Stimulated activated memory B cell treated with anti-CD40 and anti-IgM and Interleukin-4, amounts not matched to agents 10 μg/mL and 1 μg/mL and 100 μg/mL, for 72 hours (primary cell): ENCODE results near the gene SLK.

ENCODE experiments used
- ATAC-seq: fragments of 150-1000 bp; cut with Tn5 transposase; 2 replicates; pipeline ENCODE4 v1.10.0; 2021
- H3K27ac Mint-ChIP-seq: one replicate; pipeline ENCODE4 v1.8.0; 2022; ENCODE audit warnings: mild to moderate bottlenecking, mixed read lengths
- H3K27me3 Mint-ChIP-seq: one replicate; pipeline ENCODE4 v1.8.0; 2022; ENCODE audit warnings: mixed read lengths
- H3K36me3 Mint-ChIP-seq: one replicate; pipeline ENCODE4 v1.8.0; 2022; ENCODE audit warnings: mixed read lengths
- H3K4me1 Mint-ChIP-seq: one replicate; pipeline ENCODE4 v1.8.0; 2022; ENCODE audit warnings: mixed read lengths
- H3K4me3 Mint-ChIP-seq: one replicate; pipeline ENCODE4 v1.8.0; 2022; ENCODE audit warnings: mild to moderate bottlenecking, moderate library complexity, mixed read lengths
- H3K9me3 Mint-ChIP-seq: one replicate; pipeline ENCODE4 v1.8.0; 2022; ENCODE audit warnings: mixed read lengths

SLK gene

GRCh38 chr10:104040382-104040781 lies 73.4 kb downstream of the SLK start:
- Mint-ChIP-seq H3K9me3 (peaks cover 2% of the 10 kb centered on the region), H3K4me3 (no peak overlapping the region), H3K27ac (no peak overlapping the region), H3K36me3 (no peaks in the 10 kb centered on the region), H3K4me1 (no peaks in the 10 kb centered on the region), H3K27me3 (no peaks in the 10 kb centered on the region)
- no peak for ATAC-seq

GRCh38 chr10:104040862-104041789 lies 74.2 kb downstream of the SLK start:
- Mint-ChIP-seq H3K36me3 (no peaks in the 10 kb centered on the region), H3K27ac (no peak overlapping the region), H3K9me3 (no peaks in the 10 kb centered on the region), H3K4me3 (no peak overlapping the region), H3K4me1 (no peaks in the 10 kb centered on the region), H3K27me3 (no peaks in the 10 kb centered on the region)
- no peak for ATAC-seq

DNA sequence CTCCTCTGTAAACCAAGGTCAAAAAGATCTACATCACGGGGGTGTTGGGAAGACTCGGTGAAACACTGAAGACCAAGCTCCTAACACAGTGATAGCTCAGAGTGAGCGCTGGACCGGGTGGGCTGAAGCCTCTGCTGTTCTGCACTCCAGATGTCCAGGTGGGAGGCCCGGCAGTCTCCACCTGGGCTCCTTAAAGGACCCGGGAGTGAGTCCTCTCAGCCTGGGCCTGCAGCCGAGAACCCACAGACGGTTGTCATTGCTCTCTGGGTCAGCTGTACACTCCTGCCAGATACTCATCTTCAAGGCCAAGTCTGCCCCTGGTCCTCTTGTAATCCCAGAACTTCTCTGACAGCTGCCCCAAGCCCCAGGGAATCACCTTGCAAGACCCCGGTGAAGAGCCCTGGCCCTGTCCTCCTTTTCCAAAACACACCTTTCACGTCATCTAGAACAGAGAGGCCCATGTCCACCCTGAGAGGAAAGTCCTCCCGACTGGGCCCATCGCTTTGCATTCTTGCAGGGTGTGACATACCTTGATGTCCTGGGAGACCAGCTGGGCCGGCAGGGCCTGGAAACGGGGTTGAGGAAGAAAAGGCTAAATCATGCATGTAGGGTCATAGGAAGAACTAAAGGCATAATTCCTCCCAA lies 75.1 kb downstream of the SLK start:
- H3K27ac Mint-ChIP-seq, result no peak overlapping the region

GRCh38 chr10:104043185-104043830 lies 76.4 kb downstream of the SLK start:
- no peak for ATAC-seq
- no peak overlapping the region for H3K27ac Mint-ChIP-seq

More for the DNA sequence above, 75.1 kb downstream of the SLK start:
- H3K27me3 Mint-ChIP-seq, result no peaks in the 10 kb centered on the region
- no peak for ATAC-seq
- H3K4me1 Mint-ChIP-seq, result no peaks in the 10 kb centered on the region
- H3K36me3 Mint-ChIP-seq, result no peaks in the 10 kb centered on the region
- H3K9me3 Mint-ChIP-seq, result no peaks in the 10 kb centered on the region
- H3K4me3 Mint-ChIP-seq, result no peak overlapping the region

DNA sequence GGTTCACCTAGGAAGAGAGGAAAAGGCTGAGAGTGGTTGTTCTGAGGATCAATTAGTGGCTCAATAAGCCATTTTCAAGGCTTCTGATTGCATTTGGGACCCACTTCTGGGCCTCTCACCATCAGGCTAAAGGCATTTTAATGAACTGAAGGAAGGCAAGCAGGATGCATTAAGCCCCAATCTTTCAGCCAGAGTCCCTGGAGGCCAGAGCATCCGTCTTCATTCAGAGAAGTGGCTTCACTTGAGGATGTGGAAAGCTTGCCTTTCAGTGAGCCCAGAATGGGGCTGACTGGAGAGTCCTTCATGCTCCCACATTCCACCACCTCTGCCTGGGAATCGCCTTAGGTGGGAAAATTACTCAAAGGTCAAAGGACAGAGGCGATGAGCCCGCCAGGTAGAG lies 76.9 kb downstream of the SLK start:
- ATAC-seq, result no peak
- Mint-ChIP-seq H3K36me3 (no peaks in the 10 kb centered on the region), H3K4me1 (no peaks in the 10 kb centered on the region), H3K27me3 (peaks cover 9% of the 10 kb centered on the region), H3K4me3 (no peak overlapping the region), H3K9me3 (no peaks in the 10 kb centered on the region), H3K27ac (no peak overlapping the region)

More at GRCh38 chr10:104043185-104043830, 76.4 kb downstream of the SLK start:
- peaks cover 4% of the 10 kb centered on the region for H3K27me3 Mint-ChIP-seq
- no peaks in the 10 kb centered on the region for H3K36me3 Mint-ChIP-seq
- H3K4me1 Mint-ChIP-seq, result no peaks in the 10 kb centered on the region
- H3K4me3 Mint-ChIP-seq, result no peak overlapping the region
- no peaks in the 10 kb centered on the region for H3K9me3 Mint-ChIP-seq

- no peak overlapping the region for H3K4me3 Mint-ChIP-seq
- H3K27me3 Mint-ChIP-seq, result peaks cover 10% of the 10 kb centered on the region
- no peak for ATAC-seq
- no peaks in the 10 kb centered on the region for H3K9me3 Mint-ChIP-seq
- no peak overlapping the region for H3K27ac Mint-ChIP-seq
- H3K36me3 Mint-ChIP-seq, result no peaks in the 10 kb centered on the region
- no peaks in the 10 kb centered on the region for H3K4me1 Mint-ChIP-seq
Measured at GRCh38 chr10:104045151-104046089, 78.5 kb downstream of the SLK start.

- no peak for ATAC-seq
- H3K4me3 Mint-ChIP-seq, result no peak overlapping the region
- H3K4me1 Mint-ChIP-seq, result no peaks in the 10 kb centered on the region
- H3K27ac Mint-ChIP-seq, result no peak overlapping the region
- no peaks in the 10 kb centered on the region for H3K36me3 Mint-ChIP-seq
- H3K9me3 Mint-ChIP-seq, result no peaks in the 10 kb centered on the region
- peaks cover 10% of the 10 kb centered on the region for H3K27me3 Mint-ChIP-seq
Measured at GRCh38 chr10:104046651-104047050, 79.7 kb downstream of the SLK start.

DNA sequence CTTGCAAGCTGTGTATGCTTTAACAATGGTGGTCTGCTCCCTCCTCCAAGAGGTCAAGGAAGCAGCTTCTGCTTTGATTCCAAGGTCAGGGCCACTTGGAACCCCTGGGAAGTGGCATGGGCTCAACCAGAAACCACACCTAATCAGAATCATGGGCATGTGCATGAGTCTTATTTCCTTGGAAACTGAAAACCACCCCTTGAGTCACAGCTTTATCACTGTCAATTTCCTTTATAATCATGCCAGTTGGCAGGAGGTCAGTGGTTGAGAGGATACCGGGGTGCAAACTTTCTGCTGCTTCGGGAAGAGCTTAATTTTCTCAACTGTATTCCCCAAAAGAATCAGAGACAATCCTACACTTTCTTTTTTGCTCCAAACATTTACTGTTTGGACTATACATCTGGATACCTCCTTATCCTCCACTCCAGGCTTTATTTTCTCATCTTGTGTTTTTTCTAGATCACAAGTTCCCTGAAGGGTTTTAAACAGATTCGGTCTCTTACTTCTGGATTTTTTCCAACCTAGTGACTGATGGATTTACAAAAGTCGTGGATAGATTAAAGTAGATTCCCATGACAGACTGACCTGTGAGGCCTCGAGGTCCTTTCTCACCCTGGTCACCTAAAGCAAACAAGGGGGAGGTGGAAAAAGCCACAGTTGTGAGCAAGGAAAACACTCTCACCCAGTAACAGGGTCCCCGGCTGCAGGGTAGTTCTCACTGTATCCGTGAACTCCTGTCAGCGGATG lies 82.7 kb downstream of the SLK start:
- Mint-ChIP-seq H3K27me3 (peaks cover 10% of the 10 kb centered on the region), H3K9me3 (no peaks in the 10 kb centered on the region), H3K4me3 (no peak overlapping the region), H3K4me1 (no peaks in the 10 kb centered on the region), H3K36me3 (no peaks in the 10 kb centered on the region), H3K27ac (no peak overlapping the region)
- ATAC-seq, result no peak

GRCh38 chr10:104052431-104052830 lies 85.5 kb downstream of the SLK start:
- H3K9me3 Mint-ChIP-seq, result no peaks in the 10 kb centered on the region
- ATAC-seq, result no peak

GRCh38 chr10:104053201-104053600 lies 86.3 kb downstream of the SLK start:
- Mint-ChIP-seq H3K4me3 (no peak overlapping the region), H3K27me3 (peaks cover 7% of the 10 kb centered on the region), H3K4me1 (no peaks in the 10 kb centered on the region), H3K9me3 (no peaks in the 10 kb centered on the region), H3K27ac (no peak overlapping the region), H3K36me3 (no peaks in the 10 kb centered on the region)
- no peak for ATAC-seq

More at GRCh38 chr10:104052431-104052830, 85.5 kb downstream of the SLK start:
- no peaks in the 10 kb centered on the region for H3K4me1 Mint-ChIP-seq
- peaks cover 10% of the 10 kb centered on the region for H3K27me3 Mint-ChIP-seq
- H3K4me3 Mint-ChIP-seq, result no peak overlapping the region
- H3K36me3 Mint-ChIP-seq, result no peaks in the 10 kb centered on the region
- no peak overlapping the region for H3K27ac Mint-ChIP-seq

DNA sequence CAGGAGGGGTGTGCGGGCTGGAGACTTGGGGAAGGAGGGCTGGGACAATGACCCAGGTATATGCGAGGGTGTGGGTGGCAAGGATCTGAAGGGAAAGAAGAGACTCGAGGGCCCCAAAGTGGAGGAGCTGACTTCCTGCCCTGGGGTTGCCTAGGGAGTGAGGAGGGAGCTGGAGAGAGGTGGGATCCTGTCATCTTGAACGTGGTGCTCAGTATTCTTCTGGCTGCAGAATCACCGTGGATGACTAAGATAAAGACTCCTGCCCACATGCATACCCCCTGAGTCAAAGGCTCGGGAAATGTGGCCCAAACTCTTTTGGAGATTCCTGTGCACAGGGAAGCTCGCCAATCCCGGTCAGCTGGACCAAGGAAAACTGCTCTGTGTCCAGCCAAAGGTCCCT lies 87.5 kb downstream of the SLK start:
- H3K4me1 Mint-ChIP-seq, result no peaks in the 10 kb centered on the region
- H3K27ac Mint-ChIP-seq, result no peak overlapping the region
- ATAC-seq, result no peak

GRCh38 chr10:104056619-104057273 lies 89.8 kb downstream of the SLK start:
- Mint-ChIP-seq H3K27ac (no peak overlapping the region), H3K36me3 (no peaks in the 10 kb centered on the region), H3K27me3 (peaks cover 4% of the 10 kb centered on the region), H3K4me1 (no peaks in the 10 kb centered on the region), H3K4me3 (no peak overlapping the region), H3K9me3 (no peaks in the 10 kb centered on the region)
- no peak for ATAC-seq

More for the DNA sequence above, 87.5 kb downstream of the SLK start:
- H3K36me3 Mint-ChIP-seq, result no peaks in the 10 kb centered on the region
- H3K27me3 Mint-ChIP-seq, result no peaks in the 10 kb centered on the region
- no peaks in the 10 kb centered on the region for H3K9me3 Mint-ChIP-seq
- no peak overlapping the region for H3K4me3 Mint-ChIP-seq

DNA sequence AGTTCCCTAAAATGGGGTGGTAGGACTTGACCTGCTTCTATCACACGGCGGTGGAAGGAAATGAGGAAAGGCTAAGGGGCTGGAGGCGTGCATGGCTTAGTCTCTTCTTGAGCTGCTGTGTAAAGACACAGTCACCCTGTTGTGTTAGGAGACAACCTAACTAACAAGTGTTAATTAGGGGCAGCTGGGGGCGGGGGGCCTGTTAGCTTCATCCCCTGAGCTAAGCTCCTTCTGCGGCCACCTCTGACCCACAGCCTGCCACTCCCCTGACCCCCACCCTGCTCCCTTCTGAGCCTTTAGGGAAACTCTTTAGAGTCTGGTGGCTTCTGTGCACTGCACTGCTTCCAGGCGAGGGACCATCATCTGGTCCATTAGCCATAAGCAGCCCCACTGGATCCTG lies 90.8 kb downstream of the SLK start:
- no peak for ATAC-seq
- Mint-ChIP-seq H3K9me3 (no peaks in the 10 kb centered on the region), H3K27me3 (peaks cover 8% of the 10 kb centered on the region), H3K36me3 (no peaks in the 10 kb centered on the region), H3K4me3 (no peak overlapping the region), H3K27ac (no peak overlapping the region), H3K4me1 (no peaks in the 10 kb centered on the region)

GRCh38 chr10:104059364-104059763 lies 92.4 kb downstream of the SLK start:
- Mint-ChIP-seq H3K27me3 (peaks cover 14% of the 10 kb centered on the region), H3K9me3 (no peaks in the 10 kb centered on the region), H3K27ac (no peak overlapping the region), H3K4me3 (no peak overlapping the region), H3K36me3 (no peaks in the 10 kb centered on the region), H3K4me1 (no peaks in the 10 kb centered on the region)
- no peak for ATAC-seq
